GM19240 (cell line): ENCODE data around the gene MYH6.
"Not testable (repeated sequence)": the region's sequence is repeated elsewhere in the genome, so short reads cannot be mapped to it uniquely, and the experiment has no call there.

Experiments
- DNase-seq: peaks from one replicate; pipeline ENCODE4 v3.0.0; 2011; ENCODE audit warnings: low spot score; ENCODE audit not compliant: insufficient read length

Gene MYH6

DNA sequence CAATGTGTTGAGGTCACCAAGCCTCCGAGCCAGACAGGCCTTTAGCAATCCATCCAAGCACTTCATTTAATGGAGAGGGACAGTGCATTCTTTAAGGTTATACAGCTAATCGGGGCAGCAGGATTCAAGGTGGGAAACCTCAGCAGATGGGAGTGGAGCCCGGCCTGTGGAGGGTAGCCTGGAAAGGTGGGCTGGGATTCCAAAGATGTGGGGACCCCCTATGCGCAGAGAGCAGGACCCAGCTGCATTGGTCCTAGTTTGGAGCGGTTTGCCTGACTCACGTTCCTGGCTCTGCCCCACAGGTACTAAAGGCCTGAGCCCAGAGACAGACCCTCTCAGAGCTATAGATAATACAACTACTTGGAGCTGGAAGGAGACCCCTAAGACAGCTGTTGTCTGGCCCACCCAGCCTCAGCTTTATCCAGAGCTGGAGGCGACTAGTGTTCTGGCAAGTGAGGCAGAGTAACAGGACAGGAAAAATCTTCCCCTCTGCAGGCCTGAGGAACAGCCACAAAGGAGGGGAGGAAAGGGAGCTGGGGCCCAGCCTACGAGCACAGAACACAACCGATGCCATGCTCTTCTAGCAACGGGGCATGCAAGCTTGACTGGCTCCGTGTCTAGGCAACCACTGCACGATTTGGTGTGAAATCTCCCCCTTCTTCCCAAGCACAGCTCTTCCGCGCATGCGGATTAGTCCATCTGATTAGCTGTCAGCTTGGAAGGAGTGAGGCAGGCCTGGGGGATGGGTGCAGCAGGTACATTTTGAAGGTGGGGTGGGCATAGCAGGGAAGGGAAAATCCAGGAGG lies 28.5 kb upstream of the MYH6 start:
- no peak for DNase-seq

DNA sequence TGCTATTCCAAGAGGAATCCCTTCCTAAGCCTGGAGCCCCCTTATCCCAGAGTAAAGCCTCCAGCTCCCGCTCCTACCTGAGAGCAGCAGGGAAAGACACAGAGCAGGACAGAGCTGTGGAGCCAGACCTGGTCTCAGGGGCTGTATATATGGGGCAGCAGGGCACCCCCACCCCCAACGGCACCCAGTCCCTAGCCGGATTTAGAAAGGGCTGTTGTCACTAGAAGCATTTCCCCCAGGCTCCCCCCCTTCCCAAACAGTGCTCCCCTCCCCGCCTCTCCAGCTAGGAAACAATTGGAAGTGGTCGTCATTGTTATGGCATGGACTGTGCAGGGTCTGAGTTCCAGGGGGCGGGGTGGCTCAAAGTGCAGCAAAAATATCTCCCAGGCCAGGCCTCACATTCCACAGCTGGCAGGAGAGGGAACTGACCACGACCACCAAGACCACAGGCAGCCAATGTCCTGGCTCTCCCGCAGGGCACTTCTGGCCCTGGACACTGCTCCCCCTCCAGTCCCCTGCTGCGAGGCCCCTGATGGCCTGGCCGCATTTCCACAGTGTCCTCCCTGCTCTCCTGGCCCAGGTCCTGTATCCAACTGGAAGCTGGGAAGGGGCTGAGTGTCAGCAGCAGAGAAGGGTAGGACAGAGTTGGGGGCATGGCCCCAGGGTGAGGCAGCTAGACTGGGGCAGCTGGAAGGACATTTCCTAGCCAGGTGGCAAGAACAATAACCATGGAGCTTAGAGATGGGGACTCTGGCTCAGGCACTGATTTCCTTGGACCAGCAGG lies 27.7 kb upstream of the MYH6 start, which contains the start of gene MYH7:
TSS of gene MYH7 (minus strand) at position 118 of the 784 bp plus-strand sequence. CDS start 1,928 bp downstream, outside the sequence.
- DNase-seq: no peak

DNA sequence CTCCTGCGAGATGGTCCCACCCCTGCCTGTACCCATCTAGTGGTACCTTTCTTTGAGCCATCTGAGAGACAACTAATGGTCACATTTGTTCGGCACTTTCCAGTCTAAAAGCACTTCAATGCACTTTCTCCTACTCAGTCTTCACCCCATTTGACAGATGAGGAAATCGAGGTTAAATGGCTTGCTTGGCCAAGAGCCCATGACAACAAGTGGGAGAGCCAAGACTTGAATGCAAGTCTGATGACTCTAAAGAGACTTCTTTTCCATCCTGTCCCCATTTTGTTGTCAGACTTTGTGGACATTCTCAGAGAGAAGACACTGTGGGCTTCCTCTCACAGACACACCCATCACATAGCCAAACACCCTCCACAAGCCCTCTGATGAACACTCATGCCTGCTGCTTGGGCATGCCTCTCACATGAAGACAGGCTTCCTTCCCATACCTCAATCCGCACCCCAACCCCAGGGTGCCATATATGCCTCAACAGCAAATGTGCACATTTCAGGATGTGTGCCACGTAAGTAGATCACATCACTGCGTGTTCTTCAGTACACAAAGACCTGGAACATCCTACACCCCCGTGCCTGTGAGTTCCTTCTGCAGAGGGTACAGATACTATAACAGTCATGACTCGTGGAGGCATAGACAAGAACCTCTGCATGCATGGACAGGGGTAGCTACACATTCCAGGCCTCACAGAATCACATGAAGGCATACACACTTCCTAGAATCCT lies 26.6 kb upstream of the MYH6 start:
- no peak for DNase-seq

DNA sequence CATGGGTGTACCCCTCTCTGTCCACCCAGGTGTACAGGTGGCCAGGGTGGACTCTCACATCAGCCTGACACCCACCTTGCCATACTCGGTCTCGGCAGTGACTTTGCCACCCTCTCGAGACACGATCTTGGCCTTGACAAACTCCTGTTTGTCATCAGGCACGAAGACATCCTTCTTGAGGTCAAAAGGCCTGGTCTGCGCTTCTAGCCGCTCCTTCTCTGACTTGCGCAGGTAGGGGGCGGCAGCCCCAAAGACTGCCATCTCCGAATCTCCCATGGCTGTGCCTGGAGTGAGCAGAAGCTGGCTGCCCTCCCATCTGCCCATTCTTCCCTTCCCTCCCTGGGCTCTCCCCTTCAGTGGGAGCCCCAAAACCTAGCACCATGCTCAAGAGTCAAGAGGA lies 25.4 kb upstream of the MYH6 start:
- no peak for DNase-seq

DNA sequence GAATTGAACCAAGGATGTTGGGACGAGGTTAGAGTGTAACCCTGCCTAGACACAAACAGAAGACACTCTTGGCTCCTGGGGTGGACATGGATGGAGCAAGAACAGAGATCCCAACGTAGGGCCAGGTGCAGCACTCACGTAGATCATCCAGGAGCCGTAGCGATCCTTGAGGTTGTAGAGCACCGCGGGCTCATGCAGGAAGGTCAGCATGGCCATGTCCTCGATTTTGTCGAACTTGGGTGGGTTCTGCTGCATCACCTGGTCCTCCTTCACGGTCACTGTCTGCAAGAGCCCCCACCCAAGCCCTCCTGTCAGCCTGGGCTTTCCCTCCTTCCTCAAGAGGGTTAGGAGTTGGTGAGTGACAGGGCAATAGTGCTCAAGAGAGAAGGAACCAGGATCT lies 24.9 kb upstream of the MYH6 start:
- no peak for DNase-seq

DNA sequence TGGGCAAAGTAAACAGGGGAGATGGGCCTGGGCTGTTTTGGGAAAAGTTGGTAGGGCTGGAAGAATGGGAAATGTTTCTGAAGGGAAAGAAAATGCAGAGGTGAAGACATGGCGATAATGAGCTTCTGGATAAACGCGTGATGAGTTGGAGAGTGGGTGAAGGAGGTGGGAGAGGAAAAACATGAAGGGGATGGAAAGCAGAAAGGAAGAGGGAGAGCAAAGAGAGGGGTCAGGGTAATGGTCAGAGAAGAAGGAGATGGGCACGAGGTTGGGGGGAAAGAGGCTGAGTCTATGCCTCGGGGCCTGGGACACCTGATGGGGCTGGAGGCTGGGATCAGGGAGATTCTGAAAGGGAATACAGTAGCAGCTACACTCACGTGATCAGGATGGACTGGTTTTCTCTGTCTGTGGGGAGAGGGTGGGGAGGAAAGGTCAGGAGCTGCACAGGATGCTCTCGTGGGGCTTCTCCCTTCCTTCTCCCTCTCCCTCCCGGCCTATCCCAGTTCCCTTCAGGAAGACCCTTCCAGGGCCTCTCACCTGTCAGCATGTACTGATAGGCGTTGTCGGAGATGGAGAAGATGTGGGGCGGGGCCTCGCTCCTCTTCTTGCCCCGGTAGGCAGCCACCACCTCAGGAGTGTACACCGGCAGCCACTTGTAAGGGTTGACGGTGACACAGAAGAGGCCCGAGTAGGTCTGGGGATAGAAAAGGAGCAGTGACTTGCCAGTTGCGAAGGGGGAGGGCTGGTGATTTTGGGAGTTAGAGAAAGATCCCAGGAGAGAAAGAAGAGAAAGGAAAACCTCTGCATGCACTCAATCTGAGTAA lies 24.2 kb upstream of the MYH6 start:
- no peak for DNase-seq

DNA sequence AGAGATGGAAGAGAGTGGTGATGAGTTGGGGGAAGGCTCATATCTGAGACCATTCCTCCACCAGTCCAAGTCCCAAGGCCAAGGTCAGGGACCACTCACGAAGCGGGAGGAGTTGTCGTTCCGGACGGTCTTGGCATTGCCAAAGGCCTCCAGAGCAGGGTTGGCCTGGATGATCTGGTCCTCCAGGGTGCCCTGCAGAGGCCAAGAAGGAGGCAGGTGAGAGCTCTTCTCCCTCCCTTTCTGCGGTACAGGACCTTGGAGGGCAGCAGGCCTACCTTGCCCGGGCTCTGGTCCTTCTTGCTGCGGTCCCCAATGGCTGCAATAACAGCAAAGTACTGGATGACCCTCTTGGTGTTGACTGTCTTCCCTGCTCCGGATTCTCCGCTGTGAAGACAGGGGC lies 23.4 kb upstream of the MYH6 start:
- DNase-seq: no peak

DNA sequence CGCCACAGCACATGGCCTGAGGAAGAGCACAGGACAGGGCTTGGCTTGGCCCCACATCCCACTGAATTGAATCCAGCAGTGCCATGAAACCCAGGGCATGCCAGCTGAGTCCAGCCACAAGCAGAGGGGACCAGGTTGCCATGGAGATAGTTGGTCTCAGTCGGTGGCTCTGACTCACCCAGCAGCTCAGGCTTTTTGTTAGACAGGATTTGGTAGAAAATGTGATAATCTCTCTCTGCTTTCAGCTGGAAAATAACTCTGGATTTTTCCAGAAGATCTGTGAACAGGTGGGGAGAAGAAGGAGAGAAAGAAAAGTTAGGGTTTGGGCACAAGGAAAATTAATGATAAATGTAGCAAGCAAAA lies 22.6 kb upstream of the MYH6 start:
- no peak for DNase-seq

DNA sequence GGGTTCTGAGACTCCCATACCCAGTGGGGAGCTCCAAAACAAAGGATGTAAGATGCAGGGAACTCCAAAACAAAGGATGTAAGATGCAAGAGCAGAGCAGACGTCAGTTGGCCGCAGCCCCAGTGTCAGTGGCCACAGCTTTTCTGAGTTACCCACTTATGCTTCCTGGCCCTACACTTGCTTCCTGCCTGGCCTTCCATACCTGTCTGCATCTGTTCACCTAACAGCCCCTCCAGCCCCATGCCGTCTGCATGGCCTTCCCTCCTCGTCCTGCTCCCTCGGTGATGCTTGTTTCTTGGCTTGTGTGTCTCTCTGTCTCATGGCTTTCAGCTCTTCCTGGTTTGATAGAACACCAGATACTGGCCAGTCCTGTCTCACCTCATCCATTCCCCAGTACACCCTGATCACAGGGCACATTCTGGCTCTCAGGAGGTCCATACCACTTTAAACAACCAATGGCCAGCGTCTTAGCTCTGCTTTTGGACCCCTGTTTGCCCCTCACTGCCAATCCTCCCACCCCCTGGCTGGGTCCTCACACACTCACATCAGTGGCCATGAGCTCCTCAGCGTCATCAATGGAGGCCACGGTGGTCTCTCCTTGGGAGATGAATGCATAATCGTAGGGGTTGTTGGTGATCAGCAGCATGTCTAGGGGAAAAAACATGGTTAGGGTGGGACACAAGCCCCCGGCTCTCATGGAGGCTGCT lies 22.1 kb upstream of the MYH6 start:
- no peak for DNase-seq

DNA sequence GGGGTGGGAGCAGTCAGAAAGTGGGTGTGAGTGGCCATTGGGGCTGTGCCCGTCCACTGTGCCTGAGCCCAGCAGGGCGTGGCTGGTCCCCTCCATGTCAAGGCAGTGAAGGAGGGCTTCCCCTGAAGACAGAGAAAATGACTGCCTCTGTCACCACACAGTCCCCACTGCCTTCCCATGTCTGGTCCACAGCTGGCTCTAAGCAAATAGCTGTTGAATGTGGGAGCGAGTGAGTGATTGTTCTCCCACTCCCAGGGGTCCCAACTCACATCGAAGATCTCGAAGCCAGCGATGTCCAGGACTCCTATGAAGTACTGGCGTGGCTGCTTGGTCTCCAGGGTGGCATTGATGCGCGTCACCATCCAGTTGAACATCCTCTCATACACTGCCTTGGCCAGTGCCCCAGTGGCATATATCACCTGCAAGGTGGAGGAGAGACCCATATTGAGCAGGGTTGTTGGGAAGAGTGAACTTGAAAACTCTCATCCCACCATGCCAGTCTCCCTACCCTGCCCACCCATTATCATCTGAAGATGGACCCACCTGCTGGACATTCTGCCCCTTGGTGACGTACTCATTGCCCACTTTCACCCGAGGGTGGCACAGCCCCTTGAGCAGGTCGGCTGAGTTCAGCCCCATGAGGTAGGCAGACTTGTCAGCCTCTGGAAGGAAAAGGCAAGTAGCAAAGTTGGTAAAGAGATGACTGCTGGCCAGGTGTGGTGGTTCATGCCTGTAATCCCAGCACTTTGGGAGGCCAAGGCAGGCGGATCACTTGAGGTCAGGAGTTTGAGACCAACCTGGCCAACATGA lies 20.8 kb upstream of the MYH6 start:
- no peak for DNase-seq

DNA sequence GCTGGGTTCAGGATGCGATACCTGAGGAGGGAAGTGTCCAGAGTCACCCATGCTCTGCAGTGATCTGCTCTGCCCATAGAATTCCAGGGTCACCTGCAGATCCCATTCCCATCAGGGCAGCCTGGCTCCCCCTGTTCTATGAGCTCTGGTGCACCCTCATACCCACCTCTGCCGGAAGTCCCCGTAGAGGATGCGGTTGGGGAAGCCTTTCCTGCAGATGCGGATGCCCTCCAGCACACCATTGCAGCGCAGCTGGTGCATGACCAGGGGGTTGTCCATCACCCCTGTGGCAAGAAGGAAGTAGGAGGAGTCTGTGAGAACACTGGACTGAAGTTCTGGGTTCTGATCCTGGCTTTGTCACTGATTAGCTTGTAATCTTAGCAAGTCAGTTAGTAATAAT lies 17.7 kb upstream of the MYH6 start:
- DNase-seq: not testable (repeated sequence)

DNA sequence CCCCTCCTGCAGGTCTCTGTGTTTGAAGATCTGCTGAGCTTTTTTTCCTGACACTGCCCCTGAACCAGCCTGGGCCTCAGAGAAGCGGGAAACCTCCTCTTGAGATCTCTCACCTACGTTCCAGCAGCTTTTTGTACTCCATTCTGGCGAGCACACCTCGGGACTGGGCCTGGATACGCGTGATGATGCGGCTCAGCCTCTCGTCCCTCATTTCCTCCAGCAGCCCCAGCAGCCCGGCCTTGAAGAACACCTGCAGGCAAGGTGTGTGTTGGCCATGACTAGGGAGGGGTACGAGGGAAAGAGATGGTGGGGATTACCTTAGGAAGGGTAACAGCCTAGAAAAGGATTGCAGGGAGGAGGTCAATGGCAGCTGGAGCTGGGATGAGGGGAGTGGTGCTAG lies 17.1 kb upstream of the MYH6 start:
- no peak for DNase-seq

DNA sequence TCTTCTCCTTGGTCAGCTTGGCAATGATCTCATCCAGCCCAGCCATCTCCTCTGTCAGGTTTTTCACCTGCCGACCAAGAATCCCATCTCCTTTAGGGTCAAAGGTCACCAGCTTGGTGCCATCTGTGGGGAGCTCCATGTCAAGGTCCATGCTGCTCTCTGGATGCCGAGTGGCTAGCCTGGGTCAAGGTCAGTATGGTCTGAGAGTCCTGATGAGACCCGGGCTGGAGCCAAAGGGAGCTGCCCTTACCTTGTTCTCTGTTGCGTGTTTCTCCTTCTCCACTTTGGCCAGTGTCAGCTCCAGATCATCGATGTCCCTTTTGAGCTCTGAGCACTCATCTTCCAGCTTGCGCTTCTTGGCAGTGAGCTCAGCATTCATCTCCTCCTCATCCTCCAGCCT lies 15.6 kb upstream of the MYH6 start:
- no peak for DNase-seq

DNA sequence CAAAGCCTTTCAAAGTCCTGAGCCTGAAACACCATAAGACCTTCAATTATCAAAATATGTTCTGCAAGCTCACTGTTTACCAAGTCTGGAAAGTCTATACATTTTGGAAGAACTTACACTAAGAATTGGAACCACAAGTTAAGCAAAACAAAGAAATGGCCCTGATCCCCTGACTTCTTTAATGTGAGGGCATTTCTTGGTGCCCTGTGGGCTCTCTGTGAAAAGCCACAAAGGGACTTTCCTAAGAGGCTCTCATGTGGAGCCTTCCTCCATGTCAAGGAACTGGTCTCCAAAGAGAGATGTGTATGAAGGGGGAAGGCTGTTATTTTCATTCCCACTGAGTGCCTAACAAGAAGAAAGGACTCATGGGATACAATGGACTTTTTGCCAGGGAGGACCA lies 13.5 kb upstream of the MYH6 start:
- no peak for DNase-seq

DNA sequence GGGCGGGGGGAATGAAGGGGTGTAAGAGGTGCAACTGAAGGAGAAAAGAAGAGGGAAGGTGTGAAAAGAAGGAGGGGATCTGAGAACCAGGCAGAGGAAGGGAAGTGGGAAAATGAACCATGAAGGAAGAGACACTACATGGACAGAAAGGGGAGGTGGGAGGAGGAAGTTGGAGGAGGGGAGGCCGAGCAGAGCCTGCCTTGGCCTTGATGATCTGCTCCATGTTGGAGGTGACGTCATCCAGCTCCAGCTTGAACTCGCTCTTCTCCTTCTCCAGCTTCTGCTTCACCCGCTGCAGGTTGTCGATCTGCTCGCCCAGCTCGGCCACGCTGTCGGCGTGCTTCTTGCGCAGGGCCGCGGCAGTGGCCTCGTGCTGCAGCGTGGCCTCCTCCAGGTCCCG lies 11.6 kb upstream of the MYH6 start:
- not testable (repeated sequence) for DNase-seq

DNA sequence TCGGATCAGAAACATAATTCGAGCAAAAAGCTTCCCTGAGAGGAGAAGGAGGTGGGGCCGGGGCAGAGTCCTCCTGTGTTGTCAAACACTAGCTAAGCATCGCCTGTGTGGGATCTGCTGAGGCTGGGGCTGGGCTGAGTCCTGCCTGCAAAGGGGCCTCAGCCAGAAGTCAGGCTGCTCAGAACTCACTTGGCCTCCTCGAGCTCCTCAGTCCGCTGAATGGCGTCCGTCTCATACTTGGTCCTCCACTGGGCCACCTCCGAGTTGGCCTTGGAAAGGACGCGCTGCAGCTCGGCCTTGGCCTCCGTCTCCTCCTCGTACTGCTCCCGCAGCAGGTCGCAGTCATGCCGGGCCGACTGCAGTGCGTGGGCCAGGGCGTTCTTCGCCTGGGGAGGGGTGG lies 9.9 kb upstream of the MYH6 start:
- no peak for DNase-seq

DNA sequence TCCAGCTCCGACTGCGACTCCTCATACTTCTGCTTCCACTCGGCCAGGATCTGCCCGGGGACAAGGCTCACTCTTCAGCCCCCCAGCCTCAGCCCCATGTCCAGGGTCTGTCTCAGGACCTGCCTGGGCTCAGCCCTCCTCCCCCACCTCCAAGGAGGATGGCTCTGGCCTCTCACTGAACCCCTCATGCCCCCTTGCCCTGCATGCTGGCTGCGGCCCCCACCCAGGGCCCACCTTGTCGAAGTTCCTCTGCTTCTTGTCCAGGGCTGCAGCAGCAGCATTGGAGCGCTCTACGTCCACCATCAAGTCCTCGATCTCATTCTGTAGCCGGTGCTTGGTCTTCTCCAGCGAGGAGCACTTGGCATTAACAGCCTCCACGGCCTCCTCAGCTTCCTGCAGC lies 9.2 kb upstream of the MYH6 start:
- DNase-seq: not testable (repeated sequence)

DNA sequence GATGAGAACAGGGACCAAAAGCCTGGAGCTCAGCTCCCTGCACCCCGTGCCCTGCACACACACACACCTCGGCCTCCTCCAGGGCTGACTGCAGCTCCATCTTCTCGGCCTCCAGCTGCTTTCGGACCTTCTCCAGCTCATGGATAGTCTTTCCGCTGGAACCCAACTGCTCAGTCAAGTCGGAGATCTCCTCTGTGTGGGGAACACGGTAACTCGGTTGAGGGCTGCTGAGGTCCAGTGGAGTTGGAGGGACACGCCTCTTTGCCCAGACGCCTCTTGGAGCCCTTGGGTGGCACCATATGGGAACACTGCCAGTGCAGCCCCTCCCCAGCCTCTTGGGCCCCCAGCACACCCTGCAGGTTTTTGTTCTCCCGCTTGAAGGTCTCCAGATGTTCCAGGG lies 8.7 kb upstream of the MYH6 start:
- DNase-seq: no peak

DNA sequence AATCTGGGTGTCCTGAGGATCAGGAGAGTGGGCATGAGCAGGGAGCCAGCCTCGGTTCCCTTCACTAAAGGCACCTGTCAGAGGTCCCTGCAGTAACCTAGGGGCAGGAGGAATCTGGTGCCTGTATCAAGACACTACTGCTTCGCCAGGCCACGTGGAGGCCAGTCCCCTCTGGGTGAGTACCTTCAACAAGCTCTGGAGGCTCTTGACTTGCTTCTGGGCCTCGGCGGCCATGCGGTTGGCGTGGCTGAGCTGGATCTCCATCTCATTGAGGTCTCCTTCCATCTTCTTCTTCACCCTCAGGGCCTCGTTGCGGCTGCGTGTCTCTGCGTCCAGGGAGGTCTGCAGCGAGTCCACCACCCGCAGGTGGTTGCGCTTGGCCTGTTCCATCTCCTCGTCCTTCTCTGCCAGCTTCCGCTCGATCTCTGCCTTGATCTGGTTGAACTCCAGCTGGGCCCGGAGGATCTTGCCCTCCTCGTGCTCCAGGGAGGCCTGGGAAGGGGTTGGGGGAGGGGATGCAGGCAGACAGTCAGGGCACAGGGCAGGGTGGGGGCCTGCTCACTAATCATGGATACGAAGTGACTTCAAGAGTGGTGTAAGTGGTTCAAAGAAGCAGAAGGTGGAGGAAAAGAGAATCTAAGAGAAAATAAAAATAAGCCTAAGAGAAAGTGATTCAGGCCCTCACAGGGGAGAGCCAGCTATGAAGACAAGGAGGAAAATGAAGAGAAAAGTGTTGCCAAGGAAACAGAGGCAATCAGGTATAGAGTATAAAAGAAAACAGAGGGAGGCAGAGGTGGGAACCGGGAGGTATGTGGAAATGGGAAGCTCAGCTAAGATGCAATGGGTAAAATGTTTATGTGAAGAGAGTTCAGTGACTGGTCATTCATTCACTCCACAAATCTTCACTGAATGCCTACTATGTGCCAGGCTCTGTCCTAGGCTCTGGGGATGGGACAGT lies 8.0 kb upstream of the MYH6 start:
- no peak for DNase-seq
